Panc1 (cell line): ENCODE data around the gene TMEM82. TPM values are rescaled to one million over a fixed set of nuclear protein-coding genes. Genes with fewer than 3 reads are reported as not detected.

Experiments used
- ATAC-seq: fragments of 200-7000 bp; cut with Tn5 transposase; 2 replicates; pipeline ENCODE4 v1.9.1; 2020; ENCODE audit warnings: mild to moderate bottlenecking, moderate library complexity
- BruUV-seq: library from RNA; stranded (reverse); fragments of 400-500 nt; replicated peaks from 2 replicates; lab custom pipeline; 2021; lab: Mats Ljungman, UMichigan
- CTCF ChIA-PET: fragments of 300-600 bp; sonication (Branson Sonifier 250); formaldehyde crosslinking; loops from one replicate; lab custom pipeline; 2022; ENCODE audit warnings: antibody characterized with exemption; lab: Charles Lee
- POLR2A ChIA-PET: fragments of 300-600 bp; sonication (Branson Sonifier 250); formaldehyde crosslinking; loops from one replicate; lab custom pipeline; 2022; ENCODE audit warnings: antibody characterized with exemption; lab: Charles Lee
- DNase-seq: peaks from one replicate; pipeline ENCODE4 v3.0.0-alpha.2; 2010; ENCODE audit warnings: low read depth, low spot score
- H3K27ac ChIP-seq: 2 replicates; pipeline ENCODE4 v1.5.1; 2011; ENCODE audit warnings: mild to moderate bottlenecking, low read length, inconsistent platforms
- H3K27me3 ChIP-seq: fragments of 200-500 bp; sonication (Bioruptor generic); 2 replicates; pipeline ENCODE4 v1.6.0; 2014; ENCODE audit warnings: low read length, inconsistent platforms; ENCODE audit not compliant: control insufficient read depth, insufficient read depth
- H3K36me3 ChIP-seq: fragments of 200-500 bp; sonication (Bioruptor generic); 2 replicates; pipeline ENCODE4 v1.5.1; 2014; ENCODE audit warnings: inconsistent platforms, mild to moderate bottlenecking, low read length, moderate library complexity; ENCODE audit not compliant: control insufficient read depth, insufficient read depth
- H3K4me1 ChIP-seq: 2 replicates; pipeline ENCODE4 v1.5.1; 2011; ENCODE audit warnings: inconsistent platforms, mild to moderate bottlenecking, low read length, moderate library complexity; ENCODE audit not compliant: control insufficient read depth, insufficient read depth
- H3K4me3 ChIP-seq, 2 experiments: 2 replicates each; pipeline ENCODE4 v1.5.1; 2011 to 2012; ENCODE audit warnings: low read depth in 2 of 2, low read length in 2 of 2, mild to moderate bottlenecking in 2 of 2, inconsistent platforms in 1 of 2, moderate library complexity in 1 of 2
- H3K9me3 ChIP-seq: fragments of 200-500 bp; sonication (Bioruptor generic); 2 replicates; pipeline ENCODE4 v1.5.1; 2014; ENCODE audit warnings: low read depth, mild to moderate bottlenecking, inconsistent platforms, low read length, moderate library complexity; ENCODE audit not compliant: control insufficient read depth, insufficient read depth
- CTCF ChIP-seq: fragments of 450-650 bp; IDR thresholded peaks from 2 replicates; pipeline ENCODE4 v1.5.1; 2017; ENCODE audit warnings: mild to moderate bottlenecking
- POLR2AphosphoS5 ChIP-seq: IDR thresholded peaks from 2 replicates; pipeline ENCODE4 v1.6.1; 2012; ENCODE audit warnings: mild to moderate bottlenecking, low read depth, low read length, moderate library complexity
- REST ChIP-seq, 2 experiments: IDR thresholded peaks; 2 replicates each; pipeline ENCODE4 v1.6.1; 2011 to 2012; ENCODE audit warnings: low read depth in 2 of 2, control low read depth in 1 of 2, low read length in 1 of 2, mild to moderate bottlenecking in 1 of 2, moderate library complexity in 1 of 2; ENCODE audit not compliant: insufficient read depth in 1 of 2
- SIN3A ChIP-seq: IDR thresholded peaks from 2 replicates; pipeline ENCODE4 v1.6.1; 2012; ENCODE audit warnings: low read depth, mild to moderate bottlenecking, low read length, moderate library complexity, borderline replicate concordance; ENCODE audit not compliant: insufficient read depth
- TCF7L2 ChIP-seq: IDR thresholded peaks from 2 replicates; pipeline ENCODE4 v1.6.1; 2011; ENCODE audit warnings: mild to moderate bottlenecking, low read depth, low read length, inconsistent platforms
- in situ Hi-C: cut with HindIII; loops from 2 replicates; pipeline ENCODE4 v1.10.0; 2016; ENCODE audit warnings: low sequenced_read_pairs, low pct_unique_long_range_greater_than_20kb
- intact Hi-C: fragments of 100-400 bp; cut with micrococcal nuclease; formaldehyde crosslinking; loops from one replicate; pipeline ENCODE4 v1.10.0; 2022; ENCODE audit not compliant: unreplicated experiment
- total RNA-seq: library from RNA; stranded (reverse); gene quantifications from one replicate; pipeline ENCODE4 v1.2.1, GENCODE V29; 2021; ENCODE audit not compliant: unreplicated experiment

TMEM82 gene
- total RNA-seq, 1 experiment from 2014 or later: not detected

GRCh38 chr1:15730423-15730822 lies 11.9 kb upstream of the TMEM82 start:
- intact Hi-C loops: no loop called here
- ATAC-seq (no peak), DNase-seq (no peak)
- Histone ChIP-seq H3K36me3 (no peaks in the 10 kb centered on the region), H3K4me1 (no peaks in the 10 kb centered on the region), H3K9me3 (no peaks in the 10 kb centered on the region), H3K27ac (no peak overlapping the region), H3K27me3 (no peaks in the 10 kb centered on the region), H3K4me3 (no peak overlapping the region)
- POLR2A ChIA-PET: no interaction called here
- no TSS peak for BruUV-seq
- CTCF ChIA-PET: no interaction called here
- TF ChIP-seq TCF7L2: no peak
- in situ Hi-C loops: no loop called here

- in situ Hi-C loops: no loop called here
- H3K27ac ChIP-seq: no peak overlapping the region
- BruUV-seq: no TSS peak
- DNase-seq (no peak), ATAC-seq (no peak)
- H3K9me3 ChIP-seq: no peaks in the 10 kb centered on the region
- H3K27me3 ChIP-seq: no peaks in the 10 kb centered on the region
- H3K4me1 ChIP-seq: no peaks in the 10 kb centered on the region
- H3K36me3 ChIP-seq: no peaks in the 10 kb centered on the region
- TF ChIP-seq CTCF (no peak), TCF7L2 (no peak), SIN3A (no peak), REST (IDR thresholded peaks at IDR 0.05; ENCODE audit: insufficient read depth in 1 of 2, low read depth in 2 of 2, low read length in 1 of 2) (no peak), POLR2AphosphoS5 (no peak)
- no peak overlapping the region for H3K4me3 ChIP-seq
- intact Hi-C loops: no loop called here
- ChIA-PET POLR2A (no interaction called here), CTCF (no interaction called here)
Measured at GRCh38 chr1:15730936-15731335, 11.4 kb upstream of the TMEM82 start.

GRCh38 chr1:15731735-15732685 lies 10.3 kb upstream of the TMEM82 start:
- DNase-seq (no peak), ATAC-seq (no peak)
- Histone ChIP-seq H3K4me1 (no peaks in the 10 kb centered on the region; the same call in 1 of the 2 replicates), H3K27ac (no peak overlapping the region), H3K36me3 (no peaks in the 10 kb centered on the region), H3K27me3 (no peaks in the 10 kb centered on the region), H3K9me3 (no peaks in the 10 kb centered on the region), H3K4me3 (no peak overlapping the region)
- CTCF ChIA-PET: no interaction called here
- in situ Hi-C loops (no loop called here), intact Hi-C loops (no loop called here)
- TF ChIP-seq REST (IDR thresholded peaks at IDR 0.05; ENCODE audit: insufficient read depth in 1 of 2, low read depth in 2 of 2, low read length in 1 of 2) (no peak), SIN3A (no peak), TCF7L2 (no peak), POLR2AphosphoS5 (no peak), CTCF (no peak)
- POLR2A ChIA-PET: no interaction called here
- no TSS peak for BruUV-seq
